Small intestine (tissue), 7 donors: ENCODE measurements around the gene PDE6A. TPM values are rescaled to one million over a fixed set of nuclear protein-coding genes. Genes with fewer than 3 reads are reported as not detected.

Experiments
- DNase-seq, 2 donors: peaks; one replicate each; pipeline versions ENCODE4 v3.0.0 to v3.0.0-alpha.2; 2013
- FAIRE-seq: peaks from 2 replicates; lab custom pipeline; 2012; peaks lifted over from hg19 to GRCh38; lab: Jason Lieb, UNC
- H3K27ac ChIP-seq, 3 donors: one replicate each; pipeline ENCODE4 v1.5.1; 2013; ENCODE audit warnings: low read length in 2 of 3, mild to moderate bottlenecking in 2 of 3, control low read depth in 1 of 3, inconsistent platforms in 1 of 3, low read depth in 1 of 3, moderate library complexity in 1 of 3
- H3K27me3 ChIP-seq, 3 donors: one replicate each; pipeline ENCODE4 v1.6.1; 2013; ENCODE audit warnings: low read length in 3 of 3, inconsistent platforms in 1 of 3; ENCODE audit not compliant: control insufficient read depth in 3 of 3, insufficient read depth in 3 of 3
- H3K36me3 ChIP-seq, 3 donors: one replicate each; pipeline ENCODE4 v1.6.1; 2013; ENCODE audit warnings: low read length in 3 of 3, inconsistent platforms in 1 of 3, low read depth in 1 of 3, mild to moderate bottlenecking in 1 of 3, moderate library complexity in 1 of 3; ENCODE audit not compliant: control insufficient read depth in 3 of 3, insufficient read depth in 2 of 3
- H3K4me1 ChIP-seq, 3 donors: one replicate each; pipeline ENCODE4 v1.6.1; 2013; ENCODE audit warnings: low read length in 2 of 3, inconsistent platforms in 1 of 3, low read depth in 1 of 3, mild to moderate bottlenecking in 1 of 3, moderate library complexity in 1 of 3; ENCODE audit not compliant: control insufficient read depth in 3 of 3, insufficient read depth in 2 of 3
- H3K4me3 ChIP-seq, 3 donors: one replicate each; pipeline ENCODE4 v1.5.1; 2013; ENCODE audit warnings: low read length in 3 of 3, control low read depth in 1 of 3, inconsistent platforms in 1 of 3, low read depth in 1 of 3, mild to moderate bottlenecking in 1 of 3, moderate library complexity in 1 of 3
- H3K9me3 ChIP-seq, 2 donors: one replicate each; pipeline ENCODE4 v1.6.1; 2013; ENCODE audit warnings: low read depth in 1 of 2, low read length in 1 of 2; ENCODE audit not compliant: control insufficient read depth in 2 of 2, insufficient read depth in 1 of 2
- WGBS, 3 donors: extraction: QIAGEN DNeasy Blood & Tissue Kit; methylation state at CpG; one replicate each; pipeline ENCODE4 v1.1.7; 2013; 5-methylcytosine and 5-hydroxymethylcytosine counted together
- polyA plus RNA-seq, 4 donors: library from polyadenylated mRNA; stranded (reverse) in 3 of 4; unstranded in 1 of 4; fragments of 200-250 nt in 3 of 4; fragments of 120-200 nt in 1 of 4; gene quantifications; one replicate each; pipeline versions ENCODE4 v1.2.1 to v1.2.3, GENCODE V29; 2013
- donor health status: healthy with polysubstance abuse.
- donor health status: control.
- donor health status: control.
- donor health status: Bipolar disorder and iron deficiency.
- donor health status: healthy.

The PDE6A gene
- polyA plus RNA-seq, 4 donors, result 0.03 to 1.3 TPM; not detected in 2

DNA sequence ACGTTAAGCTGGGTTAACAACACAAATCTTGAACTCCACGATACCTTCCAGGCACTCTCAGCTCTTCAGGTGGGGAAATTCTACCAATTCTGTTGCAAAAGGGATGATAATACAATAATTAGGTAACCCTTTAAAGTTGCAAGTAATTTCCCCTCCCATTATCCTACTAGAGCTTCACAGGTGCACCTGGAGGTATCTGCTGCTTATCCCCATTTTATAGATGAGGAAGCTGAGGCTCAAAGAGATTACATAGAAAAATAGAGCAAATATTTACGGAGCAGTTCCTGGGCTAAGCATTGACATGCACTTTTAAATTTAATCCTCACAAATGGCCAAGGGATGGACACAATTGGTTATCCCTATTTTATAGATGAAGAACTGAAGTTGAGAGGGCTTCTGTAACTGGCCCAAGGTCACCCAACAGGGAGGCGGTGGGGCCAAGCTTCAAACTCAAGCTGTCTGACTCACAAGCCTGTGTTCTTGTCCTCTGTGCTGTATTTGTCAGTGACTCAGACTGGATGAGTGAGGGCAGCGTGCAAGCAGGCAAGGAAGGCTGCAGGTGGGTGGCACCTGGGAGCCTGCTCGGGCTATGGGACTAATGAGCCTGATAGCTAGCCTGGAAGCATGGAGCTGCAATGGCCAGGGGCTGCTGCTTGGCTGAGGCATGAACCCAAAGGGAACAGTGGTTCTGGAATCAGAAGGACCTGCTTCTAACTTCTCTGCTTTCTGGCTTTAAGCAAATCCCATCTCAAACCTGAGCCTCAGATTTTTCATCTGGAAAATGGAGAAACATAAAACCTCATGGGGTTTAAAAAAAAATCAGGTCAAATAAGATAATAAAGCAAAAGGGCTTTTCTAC lies 105.5 kb downstream of the PDE6A start:
- Histone ChIP-seq H3K27ac (peak overlapping the region in 1 of 3 donors; percentile 35), H3K9me3 (no peaks in the 10 kb centered on the region), H3K4me3 (no peak overlapping the region), H3K27me3 (no peaks in the 10 kb centered on the region), H3K4me1 (no peaks in the 10 kb centered on the region), H3K36me3 (peaks cover 8 to 75% (median 18%) of the 10 kb centered on the region in 3 donors)
- DNase-seq (no peak), FAIRE-seq (no peak)
- 83 to 93% (median 86%) methylated on average over 6 of the region's 6 CpGs for WGBS, 3 donors

DNA sequence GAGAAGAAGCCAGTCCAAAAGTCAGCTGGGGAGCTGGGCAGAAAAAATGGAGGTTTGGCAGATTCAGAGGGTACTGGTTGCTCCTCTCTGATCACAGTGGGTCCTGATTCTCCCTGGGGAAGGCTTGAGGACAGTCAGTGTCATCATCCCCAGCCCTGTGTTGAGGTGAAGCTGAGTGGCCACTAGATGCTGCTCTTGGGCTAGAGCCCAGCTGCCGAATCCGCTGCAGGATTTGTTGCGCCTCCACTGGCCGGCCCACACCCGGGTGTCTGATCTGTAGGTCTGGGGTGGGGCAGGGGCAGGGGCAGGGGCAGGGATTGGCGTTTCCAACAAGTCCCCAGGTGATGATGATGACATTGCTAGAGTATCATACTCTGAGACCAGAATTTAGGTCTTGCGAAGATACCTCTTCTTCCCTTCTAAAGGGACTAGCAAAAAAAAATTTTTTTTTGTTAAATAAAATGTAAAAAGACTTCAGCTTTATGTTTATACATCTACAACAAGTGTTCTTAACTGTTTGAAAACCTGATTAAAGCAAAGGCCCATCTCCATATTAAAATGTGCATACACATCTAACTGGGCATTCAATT lies 106.8 kb downstream of the PDE6A start:
- Histone ChIP-seq H3K36me3 (peaks cover 12 to 84% (median 22%) of the 10 kb centered on the region in 3 donors), H3K4me1 (no peaks in the 10 kb centered on the region)
- FAIRE-seq, result no peak

DNA sequence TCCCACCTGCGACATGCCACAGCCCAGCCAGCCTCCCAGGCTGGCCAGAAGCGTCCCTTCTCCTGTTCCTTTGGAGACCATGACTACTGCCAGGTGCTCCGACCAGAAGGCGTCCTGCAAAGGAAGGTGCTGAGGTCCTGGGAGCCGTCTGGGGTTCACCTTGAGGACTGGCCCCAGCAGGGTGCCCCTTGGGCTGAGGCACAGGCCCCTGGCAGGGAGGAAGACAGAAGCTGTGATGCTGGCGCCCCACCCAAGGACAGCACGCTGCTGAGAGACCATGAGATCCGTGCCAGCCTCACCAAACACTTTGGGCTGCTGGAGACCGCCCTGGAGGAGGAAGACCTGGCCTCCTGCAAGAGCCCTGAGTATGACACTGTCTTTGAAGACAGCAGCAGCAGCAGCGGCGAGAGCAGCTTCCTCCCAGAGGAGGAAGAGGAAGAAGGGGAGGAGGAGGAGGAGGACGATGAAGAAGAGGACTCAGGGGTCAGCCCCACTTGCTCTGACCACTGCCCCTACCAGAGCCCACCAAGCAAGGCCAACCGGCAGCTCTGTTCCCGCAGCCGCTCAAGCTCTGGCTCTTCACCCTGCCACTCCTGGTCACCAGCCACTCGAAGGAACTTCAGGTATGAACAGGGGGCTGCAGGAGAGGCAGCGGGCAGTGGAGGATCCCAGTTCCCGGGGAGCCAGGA lies 108.0 kb downstream of the PDE6A start:
- Histone ChIP-seq H3K9me3 (no peaks in the 10 kb centered on the region), H3K27ac (no peak overlapping the region), H3K4me1 (no peaks in the 10 kb centered on the region), H3K27me3 (no peaks in the 10 kb centered on the region), H3K36me3 (peaks cover 13 to 80% (median 20%) of the 10 kb centered on the region in 3 donors), H3K4me3 (no peak overlapping the region)
- WGBS, 3 donors, result 90 to 96% (median 91%) methylated on average over 18 of the region's 18 CpGs
- DNase-seq, result no peak
- no peak for FAIRE-seq

More for the DNA sequence above, 106.8 kb downstream of the PDE6A start:
- 42 to 50% (median 45%) methylated on average over 7 of the region's 7 CpGs for WGBS, 3 donors
- DNase-seq, result peak; percentile 42 to 73
- H3K27me3 ChIP-seq, result no peaks in the 10 kb centered on the region
- no peak overlapping the region for H3K27ac ChIP-seq
- H3K4me3 ChIP-seq, result no peak overlapping the region
- H3K9me3 ChIP-seq, result no peaks in the 10 kb centered on the region

DNA sequence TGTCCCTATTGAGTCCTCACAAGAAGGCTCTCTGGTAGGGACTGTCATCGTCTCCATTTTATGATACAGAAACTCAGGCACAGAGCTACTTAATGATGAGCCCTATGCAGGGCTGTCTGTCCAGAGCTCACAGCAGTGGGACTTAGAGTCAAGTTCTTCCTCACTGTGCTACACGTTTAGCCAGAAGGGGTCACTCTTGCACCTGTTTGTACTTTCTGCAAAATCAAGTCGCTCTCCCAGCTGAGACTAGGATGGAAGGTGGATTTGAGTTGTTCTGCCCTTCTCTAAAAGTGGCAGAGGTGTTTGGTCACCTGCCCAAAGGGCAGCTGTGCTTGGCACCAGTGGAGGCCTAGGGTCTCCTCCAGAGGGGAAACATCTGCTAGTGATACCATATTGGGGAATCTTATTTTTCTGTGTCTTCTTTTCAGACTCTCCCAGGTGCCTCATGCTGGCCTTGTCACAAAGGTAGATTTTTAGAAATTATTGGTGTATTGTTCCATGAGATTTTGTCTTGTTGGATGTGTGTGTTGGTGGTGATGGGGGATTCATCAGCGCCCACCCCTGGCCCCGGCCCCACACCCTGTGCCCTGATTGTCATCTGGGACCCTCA lies 110.2 kb downstream of the PDE6A start:
- H3K27ac ChIP-seq, result no peak overlapping the region
- no peaks in the 10 kb centered on the region for H3K9me3 ChIP-seq
- DNase-seq, result peak; percentile 75 to 87
- 47 to 54% (median 52%) methylated on average over 5 of the region's 5 CpGs for WGBS, 3 donors
- H3K27me3 ChIP-seq, result no peaks in the 10 kb centered on the region
- H3K4me1 ChIP-seq, result no peaks in the 10 kb centered on the region
- FAIRE-seq, result no peak
- peaks cover 19 to 74% (median 22%) of the 10 kb centered on the region in 3 donors for H3K36me3 ChIP-seq
- no peak overlapping the region for H3K4me3 ChIP-seq

DNA sequence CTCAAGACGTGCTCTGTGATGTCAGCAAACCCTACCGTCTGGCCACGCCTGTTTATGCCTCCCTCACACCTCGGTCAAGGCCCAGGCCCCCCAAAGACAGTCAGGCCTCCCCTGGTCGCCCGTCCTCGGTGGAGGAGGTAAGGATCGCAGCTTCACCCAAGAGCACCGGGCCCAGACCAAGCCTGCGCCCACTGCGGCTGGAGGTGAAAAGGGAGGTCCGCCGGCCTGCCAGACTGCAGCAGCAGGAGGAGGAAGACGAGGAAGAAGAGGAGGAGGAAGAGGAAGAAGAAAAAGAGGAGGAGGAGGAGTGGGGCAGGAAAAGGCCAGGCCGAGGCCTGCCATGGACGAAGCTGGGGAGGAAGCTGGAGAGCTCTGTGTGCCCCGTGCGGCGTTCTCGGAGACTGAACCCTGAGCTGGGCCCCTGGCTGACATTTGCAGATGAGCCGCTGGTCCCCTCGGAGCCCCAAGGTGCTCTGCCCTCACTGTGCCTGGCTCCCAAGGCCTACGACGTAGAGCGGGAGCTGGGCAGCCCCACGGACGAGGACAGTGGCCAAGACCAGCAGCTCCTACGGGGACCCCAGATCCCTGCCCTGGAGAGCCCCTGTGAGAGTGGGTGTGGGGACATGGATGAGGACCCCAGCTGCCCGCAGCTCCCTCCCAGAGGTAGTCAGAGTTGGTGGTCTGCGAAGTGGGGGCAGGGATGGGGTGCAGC lies 111.3 kb downstream of the PDE6A start:
- Histone ChIP-seq H3K4me1 (peaks cover 0 to 4% (median 0%) of the 10 kb centered on the region in 3 donors), H3K36me3 (peaks cover 19 to 74% (median 23%) of the 10 kb centered on the region in 3 donors), H3K4me3 (no peak overlapping the region), H3K27ac (no peak overlapping the region), H3K27me3 (no peaks in the 10 kb centered on the region), H3K9me3 (no peaks in the 10 kb centered on the region)
- 91 to 94% (median 94%) methylated on average over 26 to 30 of the region's 30 CpGs for WGBS, 3 donors
- DNase-seq, result no peak
- no peak for FAIRE-seq

DNA sequence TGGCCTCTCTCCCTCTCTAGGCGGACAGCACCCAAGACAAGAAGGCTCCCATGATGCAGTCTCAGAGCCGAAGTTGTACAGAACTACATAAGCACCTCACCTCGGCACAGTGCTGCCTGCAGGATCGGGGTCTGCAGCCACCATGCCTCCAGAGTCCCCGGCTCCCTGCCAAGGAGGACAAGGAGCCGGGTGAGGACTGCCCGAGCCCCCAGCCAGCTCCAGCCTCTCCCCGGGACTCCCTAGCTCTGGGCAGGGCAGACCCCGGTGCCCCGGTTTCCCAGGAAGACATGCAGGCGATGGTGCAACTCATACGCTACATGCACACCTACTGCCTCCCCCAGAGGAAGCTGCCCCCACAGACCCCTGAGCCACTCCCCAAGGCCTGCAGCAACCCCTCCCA lies 112.0 kb downstream of the PDE6A start:
- Histone ChIP-seq H3K4me3 (no peak overlapping the region), H3K27me3 (no peaks in the 10 kb centered on the region), H3K36me3 (peaks cover 19 to 77% (median 21%) of the 10 kb centered on the region in 3 donors), H3K9me3 (no peaks in the 10 kb centered on the region), H3K27ac (no peak overlapping the region), H3K4me1 (peaks cover 0 to 5% (median 0%) of the 10 kb centered on the region in 3 donors)
- DNase-seq (no peak), FAIRE-seq (no peak)
- 94 to 98% (median 97%) methylated on average over 12 of the region's 12 CpGs for WGBS, 3 donors

DNA sequence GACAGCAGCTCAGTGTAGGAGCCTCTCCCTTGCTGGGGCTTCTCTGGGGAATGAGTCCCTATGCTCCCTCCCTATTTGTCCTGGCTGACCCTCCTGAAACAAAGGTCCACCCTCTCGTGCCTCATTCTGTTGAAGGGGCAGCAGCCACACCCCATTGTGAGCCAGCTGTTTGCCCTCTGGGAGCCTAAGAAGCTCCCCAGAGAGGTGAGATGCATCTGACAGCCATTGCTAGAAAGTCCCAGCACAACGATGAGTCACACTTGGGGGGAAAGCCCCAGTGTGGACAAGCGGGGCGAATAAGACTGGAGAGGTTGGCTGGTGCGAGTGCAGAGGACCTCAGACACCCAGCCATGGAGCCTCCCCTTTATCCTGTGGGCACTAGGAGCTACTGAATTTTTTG lies 113.1 kb downstream of the PDE6A start:
- Histone ChIP-seq H3K27ac (no peak overlapping the region), H3K4me3 (no peak overlapping the region), H3K4me1 (peaks cover 0 to 5% (median 0%) of the 10 kb centered on the region in 3 donors), H3K36me3 (peaks cover 19 to 71% (median 19%) of the 10 kb centered on the region in 3 donors), H3K9me3 (no peaks in the 10 kb centered on the region), H3K27me3 (no peaks in the 10 kb centered on the region)
- 54 to 64% (median 60%) methylated on average over 5 of the region's 5 CpGs for WGBS, 3 donors
- DNase-seq (no peak), FAIRE-seq (no peak)
